GM18861 (cell line): Measurements from ENCODE around the gene SEPTIN6.

Source experiments
- ATAC-seq: cut with Tn5 transposase; IDR thresholded peaks from one replicate; pipeline ENCODE4 v1.9.1; 2021; ENCODE audit not compliant: unreplicated experiment

Gene SEPTIN6

GRCh38 chrX:119693040-119693995 is at the start of gene SEPTIN6:
Gene SEPTIN6, minus strand, starts transcription at chrX:119693168. Its CDS starts 63 bp downstream, at chrX:119693105.
- ATAC-seq, result peak; percentile 49

GRCh38 chrX:119738742-119739141 is 45.8 kb upstream of the SEPTIN6 start:
- no peak for ATAC-seq

GRCh38 chrX:119736206-119736764 is 43.3 kb upstream of the SEPTIN6 start:
- ATAC-seq, result no peak

GRCh38 chrX:119735467-119735866 is 42.5 kb upstream of the SEPTIN6 start:
- ATAC-seq, result no peak

- ATAC-seq, result no peak
These were observed 42.0 kb upstream of the SEPTIN6 start for GRCh38 chrX:119734897-119735339.

- no peak for ATAC-seq
These were observed 36.6 kb upstream of the SEPTIN6 start for GRCh38 chrX:119729408-119730201.

DNA sequence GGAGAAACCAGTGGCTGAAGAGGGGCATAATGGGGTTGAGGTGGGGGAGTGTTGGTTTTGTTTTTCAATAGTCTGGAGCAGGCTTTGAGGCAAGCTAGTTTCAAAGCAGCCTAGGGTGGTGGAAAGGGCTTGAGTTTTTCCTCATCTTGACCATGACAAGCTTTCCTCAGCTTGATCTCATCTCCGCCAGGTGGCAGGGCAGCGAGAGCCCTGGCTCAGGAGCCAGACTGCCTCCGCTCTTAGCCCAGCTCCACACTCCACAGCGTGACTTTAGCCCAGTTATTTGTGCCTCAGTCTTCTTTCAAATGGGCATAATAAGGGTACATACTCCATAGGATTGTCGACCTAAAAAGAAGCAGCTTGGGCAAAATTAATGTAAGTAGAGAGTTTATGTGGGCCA is 35.5 kb upstream of the SEPTIN6 start:
- peak; percentile 40 for ATAC-seq

- ATAC-seq, result peak; percentile 48
These were observed 34.1 kb upstream of the SEPTIN6 start for GRCh38 chrX:119726900-119727555.

DNA sequence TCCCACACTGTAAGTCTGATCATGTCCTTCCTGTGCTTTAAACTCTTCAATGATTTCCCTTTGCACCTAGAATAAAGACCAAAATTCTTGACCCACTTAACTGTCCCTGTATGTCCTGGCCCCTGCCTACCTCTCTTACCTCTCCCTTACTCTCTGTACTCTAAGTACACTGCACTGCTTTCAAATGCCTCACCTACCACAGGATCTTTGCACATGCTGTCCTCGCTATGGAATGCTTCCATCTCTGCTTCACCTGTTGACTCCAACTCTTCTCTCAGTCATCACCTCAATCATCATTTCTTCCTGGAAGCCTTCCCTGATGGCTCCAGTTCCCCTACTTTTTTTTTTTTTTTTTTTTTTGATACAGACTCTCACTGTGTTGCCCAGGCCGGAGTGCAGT is 29.0 kb upstream of the SEPTIN6 start:
- no peak for ATAC-seq

GRCh38 chrX:119721487-119721886 is 28.5 kb upstream of the SEPTIN6 start:
- ATAC-seq, result no peak

DNA sequence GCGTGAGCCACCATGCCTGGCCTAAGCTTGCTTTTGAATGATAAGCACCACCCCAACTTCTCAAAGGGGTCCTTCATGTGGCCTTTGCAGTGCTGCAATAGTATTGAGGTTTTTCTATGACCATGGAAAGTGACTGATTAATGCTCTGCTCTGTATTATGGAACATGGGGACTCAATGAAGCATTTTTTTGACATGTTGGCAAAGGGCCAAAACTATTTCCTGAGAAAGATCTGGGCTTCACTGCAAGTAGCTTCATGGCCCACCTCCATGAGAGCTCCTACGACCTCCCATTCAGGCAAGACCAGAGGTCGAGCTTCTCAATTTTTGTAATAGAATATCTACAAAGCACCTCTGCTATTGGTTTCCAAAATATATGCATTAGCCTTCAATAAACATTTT is 16.7 kb upstream of the SEPTIN6 start:
- ATAC-seq, result no peak

DNA sequence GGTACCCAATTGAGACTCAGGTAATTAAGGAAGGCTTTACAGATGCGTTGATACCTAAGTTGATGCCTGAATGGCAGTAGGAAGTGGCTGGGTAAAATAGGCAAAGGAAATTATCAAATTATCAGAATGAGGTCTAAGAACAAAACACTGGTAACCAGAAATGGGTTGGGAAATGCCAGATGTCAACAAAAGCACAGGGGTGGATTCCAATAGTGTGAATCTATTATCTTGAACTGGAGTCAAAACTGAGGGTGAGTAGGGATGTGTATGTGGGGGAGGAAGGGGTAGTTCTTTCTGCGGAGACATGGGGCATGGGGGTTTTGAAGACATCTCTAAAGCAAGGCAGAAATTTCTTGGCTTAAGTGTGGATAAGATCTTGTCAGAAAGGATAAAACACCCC is 16.0 kb upstream of the SEPTIN6 start:
- no peak for ATAC-seq

GRCh38 chrX:119706616-119707015 is 13.6 kb upstream of the SEPTIN6 start:
- ATAC-seq, result no peak

DNA sequence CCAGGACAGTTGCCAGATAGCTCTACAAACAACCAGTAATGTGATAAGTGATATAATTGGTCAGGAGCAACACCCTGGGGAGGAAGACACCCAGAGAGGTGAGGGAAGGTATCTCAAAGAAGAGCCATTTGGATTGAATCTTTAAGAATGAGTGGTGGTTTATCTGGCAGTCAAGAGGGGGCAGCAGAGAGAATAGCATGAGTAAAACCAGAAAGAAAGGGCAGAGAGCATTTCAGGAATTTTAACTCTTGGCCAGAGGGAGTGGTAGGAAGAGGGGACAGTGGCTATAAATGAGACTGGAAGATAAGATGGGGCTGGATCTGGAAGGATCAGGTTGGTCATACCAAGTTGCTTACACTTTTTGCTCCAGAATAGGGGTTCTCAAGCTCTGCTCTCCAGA is 5.9 kb upstream of the SEPTIN6 start:
- no peak for ATAC-seq

- ATAC-seq, result no peak
These were observed 3.4 kb upstream of the SEPTIN6 start for GRCh38 chrX:119696251-119696890.

DNA sequence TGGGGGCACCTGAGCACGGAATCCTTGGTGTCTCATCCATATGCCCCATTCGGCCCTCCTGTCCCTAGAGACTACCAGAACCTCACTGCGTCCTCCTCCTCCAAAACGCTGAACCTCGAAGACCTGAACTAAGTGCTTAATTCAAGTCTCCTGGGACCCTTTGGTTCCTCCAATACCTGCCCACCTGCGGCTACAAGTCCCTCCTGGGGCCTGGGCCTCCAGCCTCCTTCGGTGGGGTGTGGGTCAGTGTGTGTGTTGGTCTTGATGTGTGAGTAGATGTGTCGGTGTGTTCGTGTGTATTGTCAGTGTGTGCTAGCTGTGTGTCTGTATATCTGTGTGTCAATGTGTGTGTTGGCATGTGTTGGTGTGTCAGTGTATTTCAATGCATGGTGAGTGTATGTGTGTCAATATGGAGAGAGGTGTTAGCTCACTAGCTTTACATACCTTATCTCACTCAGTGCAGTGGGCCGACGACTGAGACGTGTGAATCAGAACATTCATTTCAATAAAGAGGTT is 2.6 kb upstream of the SEPTIN6 start:
- peak; percentile 26 for ATAC-seq

DNA sequence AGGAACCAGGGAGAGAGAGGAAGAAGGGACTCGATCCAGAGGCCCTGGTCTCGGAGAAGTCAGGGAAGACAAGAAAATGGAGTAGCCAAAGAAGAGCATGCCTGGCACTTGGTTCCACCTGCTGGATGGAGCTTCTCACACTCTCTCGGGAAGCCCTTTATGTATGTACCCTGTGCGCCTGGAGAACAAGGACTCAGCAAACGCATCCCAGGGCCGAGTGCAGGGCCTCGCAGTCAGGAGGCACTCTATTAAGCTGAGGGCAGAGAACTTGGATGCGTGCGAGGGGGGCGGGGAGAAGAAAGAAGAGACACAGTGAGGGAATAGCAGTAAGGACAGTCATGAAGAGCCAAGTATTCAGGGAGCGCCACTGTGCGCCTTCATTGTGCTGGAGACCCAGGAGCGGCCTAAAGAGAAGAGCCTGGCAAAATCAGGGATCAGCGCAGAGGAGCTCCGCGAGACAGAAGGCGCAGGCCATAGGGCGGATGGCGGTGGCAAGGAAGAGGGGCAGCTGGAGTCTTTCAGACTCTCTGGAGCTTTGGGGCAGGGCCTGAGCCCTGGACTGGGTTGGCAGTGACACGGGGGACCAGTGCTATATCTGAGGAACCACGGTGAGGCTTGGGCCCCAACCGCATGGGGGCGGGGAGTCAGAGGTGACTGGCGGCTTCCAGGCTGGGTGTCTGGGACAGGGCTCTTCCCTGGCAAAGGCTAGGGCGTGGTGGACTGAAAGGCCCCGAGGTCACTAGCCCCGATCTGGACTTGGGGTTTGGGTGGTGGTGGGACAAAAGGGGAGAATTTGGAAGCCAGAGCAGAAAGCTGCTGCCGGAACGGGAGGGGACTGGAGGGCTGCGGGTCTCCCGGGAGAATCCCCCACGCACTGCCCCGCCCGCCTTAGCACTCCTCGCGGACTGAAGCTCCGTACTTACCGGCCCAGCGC is 1.9 kb upstream of the SEPTIN6 start:
- no peak for ATAC-seq

DNA sequence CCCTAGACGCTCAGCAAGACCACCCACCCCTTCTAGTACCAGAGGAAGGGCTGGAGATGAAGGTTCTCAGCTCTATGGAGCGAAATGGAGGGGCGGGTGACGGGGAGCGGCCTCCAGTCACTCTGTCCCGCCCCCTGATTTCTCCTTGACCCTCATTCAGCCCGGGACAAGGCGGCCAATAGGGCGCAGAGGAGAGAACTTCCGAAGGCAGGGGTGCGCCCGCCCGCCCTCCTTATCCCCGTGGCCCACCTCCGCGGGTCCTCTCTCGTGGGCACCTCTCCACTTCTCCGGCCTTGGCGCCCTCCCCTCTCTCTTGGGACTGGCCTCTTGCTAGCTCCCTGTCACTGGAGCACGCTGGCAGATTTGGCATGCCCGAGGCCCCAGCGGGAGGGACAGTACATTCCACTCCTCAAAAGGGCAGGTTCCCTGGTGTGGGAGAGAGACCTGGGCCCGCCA is 1.1 kb upstream of the SEPTIN6 start:
- ATAC-seq, result no peak
